H1 (cell line): ENCODE data around the gene NDUFS3. TPM values are rescaled to one million over a fixed set of nuclear protein-coding genes. Genes with fewer than 3 reads are reported as not detected.
A peak's percentile ranks its signal among the peaks of the same experiment; 100 is the strongest.

Source experiments
- ATF3 ChIP-seq: IDR thresholded peaks from 2 replicates; pipeline ENCODE4 v1.6.1; 2011; ENCODE audit warnings: low read depth, mild to moderate bottlenecking, low read length; ENCODE audit not compliant: insufficient read depth
- CBX8 ChIP-seq: fragments of 300-800, 300-1000 bp; sonication (generic); IDR thresholded peaks from 2 replicates; pipeline ENCODE4 v1.7.1; 2016; ENCODE audit warnings: low read depth, low read length, borderline replicate concordance
- CREB1 ChIP-seq: IDR thresholded peaks from 2 replicates; pipeline ENCODE4 v1.6.1; 2012; ENCODE audit warnings: inconsistent platforms
- CTBP2 ChIP-seq: IDR thresholded peaks from 2 replicates; pipeline ENCODE4 v1.7.0; 2011; ENCODE audit warnings: borderline replicate concordance, mild to moderate bottlenecking, moderate library complexity, mixed read lengths, low read length; ENCODE audit not compliant: insufficient read depth, insufficient read length
- CTCF ChIP-seq, 3 experiments: IDR thresholded peaks; 1 replicate in 2 of 3; 2 replicates in 1 of 3; pipeline versions ENCODE4 v1.5.1 to v1.6.1; 2011; ENCODE audit warnings: low read length in 3 of 3, mild to moderate bottlenecking in 3 of 3, inconsistent platforms in 2 of 3, low read depth in 1 of 3, moderate library complexity in 1 of 3; ENCODE audit not compliant: insufficient read depth in 1 of 3; ENCODE audit errors: control extremely low read depth in 1 of 3
- EP300 ChIP-seq, 2 experiments: IDR thresholded peaks; 1 replicate in 1 of 2; 2 replicates in 1 of 2; pipeline ENCODE4 v1.6.1; 2011 to 2012; ENCODE audit warnings: low read depth in 2 of 2, low read length in 2 of 2, mild to moderate bottlenecking in 2 of 2, borderline replicate concordance in 1 of 2, inconsistent platforms in 1 of 2, moderate library complexity in 1 of 2
- FOSL1 ChIP-seq: IDR thresholded peaks from 2 replicates; pipeline ENCODE4 v1.6.1; 2011; ENCODE audit warnings: mild to moderate bottlenecking, low read depth, low read length, moderate library complexity; ENCODE audit not compliant: insufficient read depth
- GABPA ChIP-seq: IDR thresholded peaks from 2 replicates; pipeline ENCODE4 v1.6.1; 2011; ENCODE audit warnings: mild to moderate bottlenecking, low read length, moderate library complexity, borderline replicate concordance; ENCODE audit not compliant: insufficient read depth
- MAFK ChIP-seq: IDR thresholded peaks from 2 replicates; pipeline ENCODE4 v1.6.1; 2012; ENCODE audit warnings: low read depth, mild to moderate bottlenecking, improper control_type of control experiment, low read length
- MAX ChIP-seq: IDR thresholded peaks from 2 replicates; pipeline ENCODE4 v1.6.1; 2012; ENCODE audit warnings: inconsistent platforms
- POU5F1 ChIP-seq: IDR thresholded peaks from 2 replicates; pipeline ENCODE4 v1.6.1; 2011; ENCODE audit warnings: low read depth, mild to moderate bottlenecking, low read length, moderate library complexity
- RBBP5 ChIP-seq: IDR thresholded peaks from 2 replicates; pipeline ENCODE4 v1.7.1; 2012; ENCODE audit warnings: low read depth, mild to moderate bottlenecking, inconsistent platforms, low read length, moderate library complexity, borderline replicate concordance
- SIN3A ChIP-seq, 2 experiments: IDR thresholded peaks in 1 of 2; conservative IDR thresholded peaks in 1 of 2; 2 replicates each; pipeline ENCODE4 v1.6.1; 2011 to 2012; ENCODE audit warnings: low read length in 2 of 2, improper control_type of control experiment in 1 of 2, low read depth in 1 of 2, mild to moderate bottlenecking in 1 of 2
- SP1 ChIP-seq: IDR thresholded peaks from 2 replicates; pipeline ENCODE4 v1.6.1; 2011; ENCODE audit warnings: low read depth, low read length
- SP4 ChIP-seq: IDR thresholded peaks from 2 replicates; pipeline ENCODE4 v1.6.1; 2012; ENCODE audit warnings: low read length, inconsistent platforms
- TAF1 ChIP-seq: IDR thresholded peaks from 2 replicates; pipeline ENCODE4 v1.6.1; 2011; ENCODE audit warnings: mild to moderate bottlenecking, low read depth, low read length
- TAF7 ChIP-seq: optimal IDR thresholded peaks from 2 replicates; pipeline ENCODE3; 2011; ENCODE audit warnings: low read depth, mild to moderate bottlenecking, inconsistent platforms, low read length, moderate library complexity, borderline replicate concordance
- TBP ChIP-seq: IDR thresholded peaks from 2 replicates; pipeline ENCODE4 v1.6.1; 2011; ENCODE audit warnings: low read depth, low read length, improper control_type of control experiment
- polyA plus RNA-seq, 7 experiments: library from polyadenylated mRNA; depleted of rRNA in 3 of 7; stranded (reverse) in 5 of 7; unstranded in 2 of 7; fragments of >200 nt in 5 of 7; fragments of 200-250 nt in 2 of 7; gene quantifications; 1 replicate in 5 of 7; 2 replicates in 1 of 7; 4 replicates in 1 of 7; pipeline versions ENCODE4 v1.2.1 to v1.2.3, GENCODE V29; 2011 to 2013; ENCODE audit warnings: missing spikeins in 2 of 7, mixed read lengths in 2 of 7
- total RNA-seq: library from RNA; stranded (reverse); fragmentation: NEBNext Ultra II Directional; extraction: Animal tissue kit (Norgen Biotek cat#: 25700); gene quantifications from 2 replicates; pipeline ENCODE4 v1.2.1, GENCODE V29; 2021

NDUFS3 gene
- total and polyA plus RNA-seq, 2 of the 8 experiments (the other 6 are each of a cell fraction or from before 2014, with no cell fraction given), result 135 to 241 TPM

GRCh38 chr11:47578524-47579494 lies at the start of gene NDUFS3, which contains the start of gene KBTBD4 (continued):
- peak; percentile 100 for TF ChIP-seq GABPA
- TF ChIP-seq ATF3, result no peak
- peak; percentile 76 for TF ChIP-seq SP1
- no peak for TF ChIP-seq CTCF (IDR thresholded peaks at IDR 0.05; ENCODE audit: control extremely low read depth in 1 of 3, insufficient read depth in 1 of 3, low read depth in 1 of 3, low read length in 3 of 3)
- no peak for TF ChIP-seq CBX8
- peak; percentile 88 to 99 for TF ChIP-seq SIN3A (conservative IDR thresholded peaks at IDR 0.05 in 1 of 2, IDR thresholded peaks at IDR 0.05 in 1 of 2; ENCODE audit: low read depth in 1 of 2, low read length in 2 of 2)
- peak; percentile 8; the same call in 1 of the 2 replicates for TF ChIP-seq MAFK
- no peak for TF ChIP-seq POU5F1
- peak; percentile 99 for TF ChIP-seq TAF1
- peak; percentile 35 to 85 for TF ChIP-seq EP300 (IDR thresholded peaks at IDR 0.05; ENCODE audit: borderline replicate concordance in 1 of 2, low read depth in 2 of 2, low read length in 2 of 2)
- peak; percentile 74; the same call in 1 of the 2 replicates for TF ChIP-seq SP4
- peak; percentile 96 for TF ChIP-seq TAF7
- TF ChIP-seq RBBP5, result peak; percentile 98
- TF ChIP-seq FOSL1, result no peak
- peak; percentile 61 for TF ChIP-seq CREB1
- TF ChIP-seq TBP, result peak; percentile 96
- TF ChIP-seq CTBP2, result peak; percentile 86
- peak; percentile 73 for TF ChIP-seq MAX
